Thymus (tissue), 11 donors: ENCODE data around the gene SLC2A13. TPM values are rescaled to one million over a fixed set of nuclear protein-coding genes. Genes with fewer than 3 reads are reported as not detected.

Experiments used
- DNase-seq, 9 donors: peaks; one replicate each; pipeline ENCODE4 v3.0.0-alpha.2; 2013; ENCODE audit warnings: low spot score in 9 of 9, low read depth in 6 of 9, missing footprints in 1 of 9
- H3K27ac ChIP-seq, 2 donors: one replicate each; pipeline ENCODE4 v1.5.1; 2013; ENCODE audit warnings: control low read depth in 1 of 2, low read depth in 1 of 2, low read length in 1 of 2, mild to moderate bottlenecking in 1 of 2, moderate library complexity in 1 of 2
- H3K27me3 ChIP-seq, 2 donors: one replicate each; pipeline ENCODE4 v1.5.1; 2013; ENCODE audit warnings: low read length in 1 of 2; ENCODE audit not compliant: control insufficient read depth in 2 of 2, insufficient read depth in 1 of 2
- H3K36me3 ChIP-seq, 2 donors: one replicate each; pipeline ENCODE4 v1.5.1; 2013; ENCODE audit warnings: low read length in 1 of 2, mild to moderate bottlenecking in 1 of 2, moderate library complexity in 1 of 2; ENCODE audit not compliant: control insufficient read depth in 2 of 2, insufficient read depth in 2 of 2
- H3K4me1 ChIP-seq, 2 donors: one replicate each; pipeline ENCODE4 v1.5.1; 2013; ENCODE audit warnings: low read length in 2 of 2; ENCODE audit not compliant: control insufficient read depth in 2 of 2, insufficient read depth in 2 of 2
- H3K4me3 ChIP-seq, 2 donors: one replicate each; pipeline ENCODE4 v1.5.1; 2013; ENCODE audit warnings: low read length in 2 of 2, control low read depth in 1 of 2, mild to moderate bottlenecking in 1 of 2
- H3K9me3 ChIP-seq, 2 donors: one replicate each; pipeline ENCODE4 v1.5.1; 2013; ENCODE audit warnings: low read length in 1 of 2, mild to moderate bottlenecking in 1 of 2; ENCODE audit not compliant: control insufficient read depth in 2 of 2, insufficient read depth in 1 of 2
- WGBS: extraction: QIAGEN DNeasy Blood & Tissue Kit; methylation state at CpG from one replicate; pipeline ENCODE4 v1.1.7; 2013; 5-methylcytosine and 5-hydroxymethylcytosine counted together
- polyA plus RNA-seq: library from polyadenylated mRNA; stranded (reverse); fragments of 200-250 nt; gene quantifications from one replicate; pipeline ENCODE4 v1.2.3, GENCODE V29; 2013
- total RNA-seq: library from RNA; stranded (reverse); fragments of 120-200 nt; gene quantifications from one replicate; pipeline ENCODE4 v1.2.4, GENCODE V29; 2013
- donor health status: healthy.

The SLC2A13 gene
- total and polyA plus RNA-seq, 2 donors: 2.6 to 3.4 TPM

DNA sequence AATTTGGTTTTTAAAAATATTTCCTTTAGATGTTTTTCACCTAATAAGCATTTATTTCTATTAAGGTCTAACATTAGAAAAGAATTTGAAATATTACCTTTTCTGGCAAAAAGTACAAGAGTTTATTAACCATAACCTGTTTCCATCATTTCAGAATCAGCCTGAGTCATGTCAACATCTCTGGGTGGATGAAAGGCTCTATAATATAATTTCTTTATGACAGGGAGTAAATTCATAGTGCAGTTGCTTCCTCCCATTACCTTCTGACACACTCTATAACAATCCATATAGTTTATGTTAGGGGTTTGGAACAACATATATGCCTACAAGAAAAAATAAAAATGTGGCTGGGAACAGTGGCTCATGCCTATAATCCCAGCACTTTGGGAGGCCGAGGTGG lies 134.5 kb downstream of the SLC2A13 start:
- WGBS: 92% methylated on average over 1 of the region's 1 CpG

DNA sequence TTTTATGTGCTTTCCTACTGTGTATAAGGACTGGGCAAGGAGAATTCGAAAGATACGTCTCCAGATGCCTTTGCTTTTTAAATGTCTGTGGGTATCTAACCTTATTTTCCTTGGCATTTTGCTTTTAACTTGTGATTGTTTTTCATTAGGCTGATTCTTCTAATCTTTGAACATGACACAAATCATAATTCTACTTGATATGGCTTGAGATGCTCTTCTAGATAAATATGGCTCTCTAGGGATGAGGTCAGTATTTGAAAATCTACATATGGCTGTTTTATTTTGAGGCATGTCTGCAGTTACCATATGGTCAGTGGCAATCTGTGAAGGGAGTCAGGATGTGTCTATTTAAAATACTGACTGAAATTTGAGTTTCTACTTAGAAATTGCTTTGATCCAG lies 139.2 kb downstream of the SLC2A13 start:
- H3K9me3 ChIP-seq: no peaks in the 10 kb centered on the region
- H3K4me1 ChIP-seq: no peaks in the 10 kb centered on the region
- WGBS: 93% methylated on average over 2 of the region's 2 CpGs
- H3K4me3 ChIP-seq: no peak overlapping the region
- DNase-seq: no peak
- H3K27me3 ChIP-seq: no peaks in the 10 kb centered on the region
- H3K36me3 ChIP-seq: no peaks in the 10 kb centered on the region
- no peak overlapping the region for H3K27ac ChIP-seq

More for the DNA sequence above, 134.5 kb downstream of the SLC2A13 start:
- H3K27ac ChIP-seq: no peak overlapping the region
- H3K27me3 ChIP-seq: no peaks in the 10 kb centered on the region
- no peaks in the 10 kb centered on the region for H3K36me3 ChIP-seq
- DNase-seq: no peak
- H3K4me1 ChIP-seq: no peaks in the 10 kb centered on the region
- H3K9me3 ChIP-seq: no peaks in the 10 kb centered on the region
- H3K4me3 ChIP-seq: no peak overlapping the region

DNA sequence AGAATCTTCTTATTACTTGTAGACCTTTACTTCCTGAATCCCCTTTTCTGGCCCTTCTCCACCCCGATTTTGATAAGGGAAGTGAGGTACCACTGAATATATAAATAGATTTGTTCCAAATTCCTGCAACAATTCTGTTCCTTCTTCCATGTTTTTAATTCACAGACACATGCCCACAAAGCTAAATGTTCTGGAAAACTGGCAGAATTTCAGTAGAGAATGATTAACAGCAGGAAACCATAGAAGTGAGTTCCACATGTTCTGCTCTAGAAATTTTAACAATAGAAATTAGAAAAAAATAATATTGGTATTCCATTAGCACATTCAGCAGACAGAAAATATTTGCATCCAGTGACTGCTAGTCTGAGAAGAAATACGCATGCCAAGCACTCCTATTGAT lies 139.6 kb downstream of the SLC2A13 start:
- Histone ChIP-seq H3K36me3 (no peaks in the 10 kb centered on the region), H3K9me3 (no peaks in the 10 kb centered on the region), H3K27ac (no peak overlapping the region), H3K4me3 (no peak overlapping the region), H3K4me1 (no peaks in the 10 kb centered on the region), H3K27me3 (no peaks in the 10 kb centered on the region)
- WGBS: 69% methylated on average over 2 of the region's 2 CpGs
- no peak for DNase-seq

DNA sequence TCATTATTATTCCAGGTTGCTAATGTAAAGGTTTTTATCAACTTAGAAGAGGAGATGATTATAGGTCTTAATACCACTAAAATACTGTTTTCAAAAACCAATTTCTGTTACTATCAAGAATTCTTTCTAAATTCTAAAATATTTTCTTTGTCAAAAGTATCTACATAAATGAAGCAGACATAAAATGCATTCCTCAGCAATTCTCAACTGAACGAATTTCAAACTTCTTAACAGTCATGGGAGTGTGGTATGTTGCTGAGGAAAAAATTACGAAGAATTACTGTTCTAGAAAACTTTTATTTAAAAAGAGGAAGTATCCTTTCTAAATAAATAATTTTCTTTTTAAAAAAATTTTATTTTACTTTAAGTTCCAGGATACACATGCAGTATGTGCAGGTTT lies 146.4 kb downstream of the SLC2A13 start:
- DNase-seq: no peak
- Histone ChIP-seq H3K27me3 (no peaks in the 10 kb centered on the region), H3K4me3 (no peak overlapping the region), H3K27ac (no peak overlapping the region), H3K9me3 (no peaks in the 10 kb centered on the region), H3K4me1 (no peaks in the 10 kb centered on the region), H3K36me3 (no peaks in the 10 kb centered on the region)
- 95% methylated on average over 2 of the region's 2 CpGs for WGBS

DNA sequence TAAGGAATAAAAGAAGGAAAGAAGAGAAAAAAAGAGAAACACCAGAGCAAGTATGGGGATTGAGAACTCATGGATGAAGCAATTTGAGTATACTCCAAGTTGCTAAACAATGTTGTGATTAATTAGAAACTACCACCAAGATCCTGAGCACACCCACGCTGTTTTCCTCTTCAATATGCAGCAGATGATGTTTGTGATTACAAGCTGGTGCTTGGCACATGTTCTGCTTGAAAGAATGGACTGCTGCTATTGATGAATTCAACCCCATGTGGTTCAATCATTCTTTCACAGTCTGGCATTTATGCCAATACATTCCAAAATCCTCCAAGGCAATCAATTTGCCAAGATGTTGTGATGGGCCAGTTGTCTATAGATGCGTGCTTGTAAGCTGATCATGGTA lies 146.8 kb downstream of the SLC2A13 start:
- no peaks in the 10 kb centered on the region for H3K4me1 ChIP-seq
- H3K4me3 ChIP-seq: no peak overlapping the region
- 95% methylated on average over 2 of the region's 2 CpGs for WGBS
- H3K27me3 ChIP-seq: no peaks in the 10 kb centered on the region
- H3K36me3 ChIP-seq: no peaks in the 10 kb centered on the region
- DNase-seq: no peak
- no peak overlapping the region for H3K27ac ChIP-seq
- H3K9me3 ChIP-seq: no peaks in the 10 kb centered on the region

DNA sequence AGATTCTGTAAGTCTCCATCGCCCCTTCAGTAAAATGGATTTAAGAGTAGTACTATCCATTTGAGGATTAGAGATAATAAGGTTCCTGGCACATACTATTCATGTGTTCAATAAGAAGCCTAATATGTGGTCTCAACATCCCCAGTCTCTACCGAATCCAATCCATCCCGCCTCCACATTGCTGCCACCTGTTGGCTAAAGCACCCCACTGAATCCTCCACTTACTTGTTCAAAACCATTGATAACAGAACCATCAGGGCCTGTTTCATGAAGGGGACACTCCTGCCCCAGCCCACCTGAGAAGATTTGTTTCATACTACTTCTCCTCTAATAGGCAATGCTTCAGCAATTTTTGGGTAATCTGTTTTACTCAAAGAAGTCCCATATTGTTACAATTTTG lies 147.5 kb downstream of the SLC2A13 start:
- 95% methylated on average over 3 of the region's 3 CpGs for whole genome bisulfite sequencing
- no peaks in the 10 kb centered on the region for H3K36me3 ChIP-seq
- no peaks in the 10 kb centered on the region for H3K4me1 ChIP-seq
- no peak overlapping the region for H3K27ac ChIP-seq
- no peaks in the 10 kb centered on the region for H3K9me3 ChIP-seq
- DNase-seq: no peak
- H3K27me3 ChIP-seq: no peaks in the 10 kb centered on the region
- H3K4me3 ChIP-seq: no peak overlapping the region

DNA sequence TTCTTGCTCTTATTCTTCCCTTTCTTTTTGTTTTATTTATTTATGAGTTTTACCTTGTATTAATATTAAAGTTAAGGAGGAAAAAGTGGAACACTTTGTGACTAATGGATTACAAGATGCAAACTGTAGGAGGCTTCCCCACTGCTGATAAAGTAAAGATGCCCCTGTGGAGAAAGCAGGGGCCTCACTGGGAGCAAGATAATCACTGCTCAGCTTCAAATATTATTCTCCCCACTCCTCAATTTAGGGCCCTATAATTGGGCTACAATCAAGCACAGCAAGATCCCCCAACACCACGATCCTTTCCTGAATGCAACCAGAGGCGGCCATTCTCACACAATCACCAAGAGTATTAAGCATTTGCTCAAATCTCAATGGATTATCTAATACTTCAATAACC lies 149.2 kb downstream of the SLC2A13 start:
- Histone ChIP-seq H3K27me3 (no peaks in the 10 kb centered on the region), H3K27ac (no peak overlapping the region), H3K4me1 (no peaks in the 10 kb centered on the region), H3K36me3 (no peaks in the 10 kb centered on the region), H3K4me3 (no peak overlapping the region), H3K9me3 (no peaks in the 10 kb centered on the region)
- 94% methylated on average over 2 of the region's 2 CpGs for WGBS
- DNase-seq: no peak

DNA sequence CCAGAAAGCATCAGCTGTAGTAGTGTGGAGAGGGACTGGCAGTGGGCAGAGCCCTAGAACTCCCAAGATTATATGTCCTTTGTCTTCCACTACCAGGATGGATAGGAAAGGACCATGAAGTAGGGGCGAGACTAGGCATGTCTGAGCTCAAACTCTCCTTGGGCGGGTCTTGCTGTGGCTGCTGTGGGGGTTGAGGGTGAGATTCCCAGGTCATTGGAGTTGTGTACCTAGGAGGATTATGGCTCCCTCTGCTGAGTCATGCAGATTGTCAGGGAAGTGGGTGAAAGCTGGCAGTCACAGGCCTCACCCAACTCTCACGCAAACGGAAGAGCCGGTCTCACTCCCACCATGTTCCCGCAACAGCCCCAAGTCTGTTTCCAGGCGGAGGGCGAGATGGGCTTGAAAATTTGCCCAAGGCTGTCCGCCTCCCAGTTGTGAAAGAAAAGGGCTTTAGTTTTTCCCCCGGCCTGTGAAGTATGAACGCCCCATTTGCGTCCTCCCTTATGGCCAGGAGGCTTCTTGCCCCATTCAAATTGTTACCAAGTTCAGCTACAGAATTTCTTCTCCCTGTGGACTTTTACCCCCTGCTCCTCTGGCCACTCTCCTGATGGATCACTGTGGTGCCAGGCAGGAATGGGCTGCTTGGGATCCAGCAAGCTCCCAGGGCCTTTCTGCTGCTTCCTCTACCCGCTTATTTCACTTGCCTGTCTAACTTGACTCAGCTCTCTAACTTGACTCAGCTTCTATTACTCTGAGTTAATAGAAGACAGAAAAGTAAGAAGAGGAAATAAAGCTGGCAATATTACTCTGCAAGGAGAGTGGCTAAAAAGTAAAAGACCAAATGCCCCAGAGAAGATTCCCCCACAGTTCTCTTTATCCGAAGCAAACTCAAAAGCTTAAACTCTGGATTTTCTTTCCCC lies 159.3 kb downstream of the SLC2A13 start:
- 94% methylated on average over 14 of the region's 14 CpGs for WGBS
- H3K4me1 ChIP-seq: no peaks in the 10 kb centered on the region
- no peaks in the 10 kb centered on the region for H3K36me3 ChIP-seq
- peaks cover 0 to 6% of the 10 kb centered on the region in 2 donors for H3K9me3 ChIP-seq
- no peak overlapping the region for H3K27ac ChIP-seq
- H3K27me3 ChIP-seq: no peaks in the 10 kb centered on the region
- DNase-seq: no peak
- no peak overlapping the region for H3K4me3 ChIP-seq

DNA sequence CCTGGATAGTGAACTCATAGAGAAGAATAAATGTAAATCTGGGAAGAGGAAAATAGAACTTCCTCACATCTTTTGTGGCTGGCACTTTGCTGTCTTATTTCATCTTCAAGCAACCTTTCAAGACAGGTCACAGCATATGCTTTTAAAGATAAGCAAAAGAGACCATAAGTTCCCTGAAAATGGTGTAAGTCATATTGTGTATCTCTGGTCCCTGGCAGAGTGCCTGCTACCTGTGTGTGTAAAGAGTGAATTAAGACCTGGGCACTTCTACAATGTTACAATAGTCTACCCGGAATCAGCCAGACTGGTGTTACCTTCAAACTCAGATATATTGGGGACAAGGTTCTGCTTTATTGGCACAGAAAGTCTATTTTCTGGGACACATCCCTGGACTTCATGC lies 168.8 kb downstream of the SLC2A13 start:
- 97% methylated on average over 1 of the region's 1 CpG for WGBS
- H3K4me3 ChIP-seq: no peak overlapping the region
- DNase-seq: no peak
- H3K27ac ChIP-seq: no peak overlapping the region
- H3K36me3 ChIP-seq: no peaks in the 10 kb centered on the region
- no peaks in the 10 kb centered on the region for H3K27me3 ChIP-seq
- H3K9me3 ChIP-seq: no peaks in the 10 kb centered on the region
- H3K4me1 ChIP-seq: no peaks in the 10 kb centered on the region
